HEK293 (cell line): ENCODE data around the gene ALKAL2.

ENCODE experiments used
- CTCF ChIP-seq: fragments of 450-650 bp; formaldehyde crosslinking; IDR thresholded peaks from 2 replicates; pipeline ENCODE4 v1.5.1; 2016; ENCODE audit warnings: missing biosample characterization, missing genetic modification characterization
- ELK4 ChIP-seq: IDR thresholded peaks from 2 replicates; pipeline ENCODE4 v1.6.1; 2011; ENCODE audit warnings: mild to moderate bottlenecking, low read depth, low read length, borderline replicate concordance
- ZBTB44 ChIP-seq: fragments of 450-650 bp; IDR thresholded peaks from 2 replicates; pipeline ENCODE4 v1.5.1; 2018; ENCODE audit warnings: missing biosample characterization, mild to moderate bottlenecking, missing genetic modification characterization
- ZBTB8A ChIP-seq: fragments of 450-650 bp; formaldehyde crosslinking; IDR thresholded peaks from 2 replicates; pipeline ENCODE4 v1.5.1; 2016; ENCODE audit warnings: missing biosample characterization, missing genetic modification characterization
- ZFP41 ChIP-seq: fragments of 450-650 bp; formaldehyde crosslinking; IDR thresholded peaks from 2 replicates; pipeline ENCODE4 v1.5.1; 2016; ENCODE audit warnings: missing biosample characterization, missing genetic modification characterization, borderline replicate concordance
- ZNF239 ChIP-seq: fragments of 450-650 bp; formaldehyde crosslinking; IDR thresholded peaks from 2 replicates; pipeline ENCODE4 v1.5.1; 2016; ENCODE audit warnings: missing biosample characterization, missing genetic modification characterization
- ZNF423 ChIP-seq: fragments of 450-650 bp; formaldehyde crosslinking; IDR thresholded peaks from 2 replicates; pipeline ENCODE4 v1.5.1; 2016; ENCODE audit warnings: missing biosample characterization, missing genetic modification characterization
- ZNF549 ChIP-seq: fragments of 450-650 bp; IDR thresholded peaks from 2 replicates; pipeline ENCODE4 v1.5.1; 2018; ENCODE audit warnings: missing biosample characterization, missing genetic modification characterization, mild to moderate bottlenecking, inconsistent platforms, moderate library complexity
- ZNF560 ChIP-seq: fragments of 450-650 bp; formaldehyde crosslinking; IDR thresholded peaks from 2 replicates; pipeline ENCODE4 v1.5.1; 2017; ENCODE audit warnings: missing biosample characterization, missing genetic modification characterization, borderline replicate concordance
- ZNF624 ChIP-seq: fragments of 450-650 bp; formaldehyde crosslinking; IDR thresholded peaks from 2 replicates; pipeline ENCODE4 v1.5.1; 2017; ENCODE audit warnings: missing biosample characterization, missing genetic modification characterization
- ZNF704 ChIP-seq: fragments of 450-650 bp; formaldehyde crosslinking; IDR thresholded peaks from 2 replicates; pipeline ENCODE4 v1.5.1; 2016; ENCODE audit warnings: missing biosample characterization, missing genetic modification characterization
- ZNF76 ChIP-seq: fragments of 450-650 bp; formaldehyde crosslinking; IDR thresholded peaks from 2 replicates; pipeline ENCODE4; 2016; ENCODE audit warnings: low read depth, missing biosample characterization, missing genetic modification characterization, borderline replicate concordance
- ZNF830 ChIP-seq: fragments of 450-650 bp; IDR thresholded peaks from 2 replicates; pipeline ENCODE4 v1.5.0; 2018; ENCODE audit warnings: missing biosample characterization, missing genetic modification characterization, low read depth, mild to moderate bottlenecking, moderate library complexity

- TF ChIP-seq CTCF (tag by site-specific recombination) (no peak), ZNF423 (tag by site-specific recombination) (no peak), ZNF830 (tag by site-specific recombination) (no peak), ZFP41 (tag by site-specific recombination) (no peak), ZBTB8A (tag by site-specific recombination) (no peak), ZNF624 (no peak), ZNF560 (tag by site-specific recombination) (no peak), ZBTB44 (tag by site-specific recombination) (no peak), ZNF76 (tag by site-specific recombination) (no peak), ZNF704 (tag by site-specific recombination) (no peak), ZNF549 (tag by site-specific recombination) (no peak), ELK4 (no peak), ZNF239 (tag by site-specific recombination) (no peak)
These were observed 43.3 kb downstream of the ALKAL2 start for GRCh38 chr2:244547-244946.
